K562 (cell line): Measurements from ENCODE around the gene MBNL1. TPM values are rescaled to one million over a fixed set of nuclear protein-coding genes. Genes with fewer than 3 reads are reported as not detected.

Source experiments
- ATF7 ChIP-seq: fragments of 450-650 bp; IDR thresholded peaks from 2 replicates; pipeline ENCODE4 v1.7.1; 2014; ENCODE audit warnings: mild to moderate bottlenecking, moderate library complexity
- BCL6 ChIP-seq: fragments of 250-450 bp; sonication (Bioruptor Pico); IDR thresholded peaks from 2 replicates; pipeline ENCODE4 v1.4.0; 2020
- CC2D1A ChIP-seq: fragments of 450-650 bp; IDR thresholded peaks from 2 replicates; pipeline ENCODE4 v1.6.1; 2017; ENCODE audit warnings: mild to moderate bottlenecking
- CXXC5 ChIP-seq: fragments of 250-450 bp; sonication (Bioruptor Pico); IDR thresholded peaks from 2 replicates; pipeline ENCODE4 v1.8.0; 2022; ENCODE audit warnings: inconsistent platforms, mild to moderate bottlenecking, moderate library complexity
- DPF2 ChIP-seq: fragments of 450-650 bp; IDR thresholded peaks from 2 replicates; pipeline ENCODE4 v1.6.1; 2016
- EHMT2 ChIP-seq: fragments of 450-650 bp; IDR thresholded peaks from 2 replicates; pipeline ENCODE4 v1.6.1; 2018; ENCODE audit warnings: antibody characterized with exemption
- FOSL1 ChIP-seq: fragments of 200-800 bp; sonication (Bioruptor generic); conservative IDR thresholded peaks from 2 replicates; pipeline ENCODE4 v1.6.1; 2016; ENCODE audit warnings: missing genetic modification characterization, missing compliant biosample characterization
- HDAC1 ChIP-seq, 2 experiments: fragments of 450-650 bp; IDR thresholded peaks; 2 replicates each; pipeline ENCODE4 v1.6.1; 2016 to 2017; ENCODE audit warnings: inconsistent platforms in 1 of 2, mild to moderate bottlenecking in 1 of 2, moderate library complexity in 1 of 2
- JUND ChIP-seq, 2 experiments: IDR thresholded peaks; 2 replicates in 1 of 2; 3 replicates in 1 of 2; pipeline ENCODE4 v1.6.1; 2011; ENCODE audit warnings: borderline replicate concordance in 2 of 2, low read depth in 2 of 2, low read length in 2 of 2, improper control_type of control experiment in 1 of 2, missing biosample characterization in 1 of 2, missing genetic modification characterization in 1 of 2, missing genetic modification reagents in 1 of 2
- RBFOX2 ChIP-seq: fragments of 200-400 bp; formaldehyde crosslinking; IDR thresholded peaks from 2 replicates; pipeline ENCODE4 v1.6.1; 2017; ENCODE audit warnings: low read depth, mild to moderate bottlenecking, low read length, moderate library complexity
- RCOR1 ChIP-seq, 2 experiments: IDR thresholded peaks; 2 replicates each; pipeline ENCODE4 v1.6.1; 2012; ENCODE audit warnings: low read depth in 2 of 2, low read length in 2 of 2, borderline replicate concordance in 1 of 2, improper control_type of control experiment in 1 of 2
- SMARCA4 ChIP-seq: fragments of 450-650 bp; IDR thresholded peaks from 2 replicates; pipeline ENCODE4 v1.6.1; 2016
- SMARCA5 ChIP-seq: fragments of 450-650 bp; IDR thresholded peaks from 2 replicates; pipeline ENCODE4 v1.6.1; 2016
- SMARCE1 ChIP-seq: fragments of 450-650 bp; IDR thresholded peaks from 2 replicates; pipeline ENCODE4 v1.7.1; 2016; ENCODE audit warnings: mild to moderate bottlenecking
- SNIP1 ChIP-seq: fragments of 450-650 bp; IDR thresholded peaks from 2 replicates; pipeline ENCODE4 v1.7.1; 2017; ENCODE audit warnings: low read depth, mild to moderate bottlenecking
- WHSC1 ChIP-seq: IDR thresholded peaks from one replicate; pipeline ENCODE4 v1.6.1; 2012; ENCODE audit warnings: low read length, control low read depth, inconsistent platforms
- ZNF592 ChIP-seq: fragments of 450-650 bp; IDR thresholded peaks from 2 replicates; pipeline ENCODE4 v1.6.1; 2017; ENCODE audit warnings: antibody characterized with exemption, mild to moderate bottlenecking
- polyA plus RNA-seq, 8 experiments: library from polyadenylated mRNA; depleted of rRNA in 4 of 8; stranded (reverse) in 5 of 8; unstranded in 3 of 8; fragments of >200 nt; fragmentation: Nextera tagmentation in 2 of 8; fragmentation: Illumina TruSeq in 1 of 8; extraction: Ambion mirVana in 2 of 8; extraction: Trizol in 1 of 8; gene quantifications; 2 replicates each; pipeline versions ENCODE4 v1.2.1 to v1.2.3, GENCODE V29; 2011 to 2014; ENCODE audit warnings: inconsistent platforms in 1 of 8, missing spikeins in 1 of 8
- total RNA-seq, 7 experiments: library from RNA; depleted of rRNA in 6 of 7; stranded (reverse); fragments of >200 nt in 6 of 7; fragmentation: Illumina TruSeq in 2 of 7; extraction: Trizol in 2 of 7; gene quantifications; 2 replicates each; pipeline versions ENCODE4 v1.2.1 to v1.2.3, GENCODE V29; 2011 to 2021; ENCODE audit warnings: low replicate concordance in 1 of 7
- TF ChIP-seq, protein P1 (sequence below), 2 experiments: fragments of 450-650 bp; IDR thresholded peaks; 2 replicates each; pipeline ENCODE4 v1.6.1; 2016

Gene MBNL1
- total and polyA plus RNA-seq, 9 of the 15 experiments (the other 6 are each of a cell fraction or from before 2014, with no cell fraction given) = 70.3 to 243 (median 220) TPM

DNA sequence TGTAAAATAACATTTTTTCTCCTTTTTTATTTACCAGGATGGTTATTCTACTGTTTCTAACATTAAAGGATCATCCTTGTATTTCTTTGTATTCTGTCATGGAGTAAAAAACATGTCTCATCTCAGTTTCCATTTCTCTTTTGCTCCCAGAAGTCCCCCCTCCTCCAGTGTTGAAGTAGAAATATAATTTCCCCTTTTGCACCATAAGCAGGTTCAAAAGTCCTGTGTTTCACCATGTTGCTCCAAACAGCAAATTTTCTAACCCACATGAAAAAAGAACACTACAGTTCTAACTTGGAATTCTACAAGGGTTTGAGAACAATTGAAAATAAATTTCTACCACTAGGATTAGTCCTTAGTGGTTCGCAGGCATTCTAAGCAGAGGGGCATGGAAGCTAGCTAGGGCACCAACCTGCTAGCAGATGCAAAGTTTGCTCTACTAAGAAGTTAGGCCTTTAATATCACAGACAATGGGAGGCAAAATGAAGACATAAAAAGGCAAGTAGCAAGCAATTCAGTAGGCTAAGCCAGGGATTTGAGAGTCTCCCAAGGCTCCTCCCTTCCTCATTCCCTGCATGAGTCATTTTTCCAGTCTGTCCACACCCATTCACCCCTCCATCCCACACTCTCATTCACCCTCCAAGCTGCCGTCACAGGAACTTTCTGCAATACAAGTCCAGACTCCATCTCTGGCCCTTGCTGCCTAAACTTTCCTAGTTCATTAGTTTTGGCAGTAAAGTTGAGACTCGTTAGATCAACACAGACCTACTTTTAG is 2.3 kb upstream of the MBNL1 start (continued):
- TF ChIP-seq WHSC1 = peak; percentile 86
- no peak for TF ChIP-seq SNIP1
- TF ChIP-seq CXXC5 (CRISPR knock-in tag) = no peak
- TF ChIP-seq SMARCA4 = peak; percentile 52; the same call in 1 of the 2 replicates
- TF ChIP-seq ZNF592 = 0 out of 2 replicates have a peak, but pooled peaks have one; percentile 16
- no peak for TF ChIP-seq BCL6 (CRISPR knock-in tag)
- no peak for TF ChIP-seq RBFOX2
- TF ChIP-seq ATF7 = peak; percentile 43; the same call in 1 of the 2 replicates
- no peak for TF ChIP-seq CC2D1A
- TF ChIP-seq SMARCE1 = peak; percentile 63; the same call in 1 of the 2 replicates
- peak in 1 of 2 experiments; percentile 26; a peak in 1 of 4 replicates for TF ChIP-seq HDAC1 (IDR thresholded peaks at IDR 0.05)
- TF ChIP-seq RCOR1 (IDR thresholded peaks at IDR 0.05; ENCODE audit: borderline replicate concordance in 1 of 2, low read depth in 2 of 2, low read length in 2 of 2) = no peak; a peak in 1 of 4 replicates
- TF ChIP-seq SMARCA5 = 0 out of 2 replicates have a peak, but pooled peaks have one; percentile 9
- TF ChIP-seq, protein P1, sequence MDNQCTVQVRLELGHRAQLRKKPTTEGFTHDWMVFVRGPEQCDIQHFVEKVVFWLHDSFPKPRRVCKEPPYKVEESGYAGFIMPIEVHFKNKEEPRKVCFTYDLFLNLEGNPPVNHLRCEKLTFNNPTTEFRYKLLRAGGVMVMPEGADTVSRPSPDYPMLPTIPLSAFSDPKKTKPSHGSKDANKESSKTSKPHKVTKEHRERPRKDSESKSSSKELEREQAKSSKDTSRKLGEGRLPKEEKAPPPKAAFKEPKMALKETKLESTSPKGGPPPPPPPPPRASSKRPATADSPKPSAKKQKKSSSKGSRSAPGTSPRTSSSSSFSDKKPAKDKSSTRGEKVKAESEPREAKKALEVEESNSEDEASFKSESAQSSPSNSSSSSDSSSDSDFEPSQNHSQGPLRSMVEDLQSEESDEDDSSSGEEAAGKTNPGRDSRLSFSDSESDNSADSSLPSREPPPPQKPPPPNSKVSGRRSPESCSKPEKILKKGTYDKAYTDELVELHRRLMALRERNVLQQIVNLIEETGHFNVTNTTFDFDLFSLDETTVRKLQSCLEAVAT (IDR thresholded peaks at IDR 0.05) = peak in 1 of 2 experiments; percentile 45; a peak in 1 of 4 replicates
- peak; percentile 87 for TF ChIP-seq FOSL1
- peak; percentile 93 for TF ChIP-seq JUND (IDR thresholded peaks at IDR 0.05; ENCODE audit: borderline replicate concordance, low read depth, low read length)
- peak; percentile 92; the same call in 2 of the 3 replicates for TF ChIP-seq JUND (tag; IDR thresholded peaks at IDR 0.05; ENCODE audit: borderline replicate concordance, low read depth, low read length)
- peak; percentile 25; the same call in 1 of the 2 replicates for TF ChIP-seq DPF2
- 0 out of 2 replicates have a peak, but pooled peaks have one; percentile 19 for TF ChIP-seq EHMT2
